RKO (cell line): ENCODE results near the gene CDK11B.
"Not testable (repeated sequence)": the region's sequence is repeated elsewhere in the genome, so short reads cannot be mapped to it uniquely, and the experiment has no call there.

Experiments used
- DNase-seq: peaks from one replicate; pipeline ENCODE4 v3.0.0-alpha.2; 2016; ENCODE audit warnings: low spot score

Gene CDK11B

GRCh38 chr1:1662392-1662791 is 3.6 kb upstream of the CDK11B start:
- DNase-seq: not testable (repeated sequence)

DNA sequence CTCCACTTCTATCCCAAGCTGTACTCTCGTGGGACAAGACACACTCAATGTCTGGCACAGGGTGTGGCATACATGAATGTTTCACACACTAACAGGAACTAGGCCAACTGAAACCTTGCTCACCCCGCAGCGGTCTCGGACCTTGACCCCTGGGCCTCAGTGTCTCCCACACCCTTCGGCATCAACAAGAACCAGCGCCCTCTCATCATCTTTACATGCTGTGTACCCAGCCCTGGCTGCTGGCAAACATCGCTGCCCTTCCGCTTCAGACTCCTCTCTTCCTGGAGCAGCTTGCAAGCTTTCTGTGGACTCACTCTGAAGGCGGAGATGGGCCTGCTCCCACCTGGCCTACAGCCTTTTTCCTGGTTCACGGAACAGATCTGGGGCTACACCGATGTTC is 10.5 kb downstream of the CDK11B start:
- not testable (repeated sequence) for DNase-seq

- not testable (repeated sequence) for DNase-seq
These were observed 11.1 kb downstream of the CDK11B start for GRCh38 chr1:1647567-1648241.

GRCh38 chr1:1646326-1646725 is 12.5 kb downstream of the CDK11B start:
- DNase-seq: not testable (repeated sequence)

DNA sequence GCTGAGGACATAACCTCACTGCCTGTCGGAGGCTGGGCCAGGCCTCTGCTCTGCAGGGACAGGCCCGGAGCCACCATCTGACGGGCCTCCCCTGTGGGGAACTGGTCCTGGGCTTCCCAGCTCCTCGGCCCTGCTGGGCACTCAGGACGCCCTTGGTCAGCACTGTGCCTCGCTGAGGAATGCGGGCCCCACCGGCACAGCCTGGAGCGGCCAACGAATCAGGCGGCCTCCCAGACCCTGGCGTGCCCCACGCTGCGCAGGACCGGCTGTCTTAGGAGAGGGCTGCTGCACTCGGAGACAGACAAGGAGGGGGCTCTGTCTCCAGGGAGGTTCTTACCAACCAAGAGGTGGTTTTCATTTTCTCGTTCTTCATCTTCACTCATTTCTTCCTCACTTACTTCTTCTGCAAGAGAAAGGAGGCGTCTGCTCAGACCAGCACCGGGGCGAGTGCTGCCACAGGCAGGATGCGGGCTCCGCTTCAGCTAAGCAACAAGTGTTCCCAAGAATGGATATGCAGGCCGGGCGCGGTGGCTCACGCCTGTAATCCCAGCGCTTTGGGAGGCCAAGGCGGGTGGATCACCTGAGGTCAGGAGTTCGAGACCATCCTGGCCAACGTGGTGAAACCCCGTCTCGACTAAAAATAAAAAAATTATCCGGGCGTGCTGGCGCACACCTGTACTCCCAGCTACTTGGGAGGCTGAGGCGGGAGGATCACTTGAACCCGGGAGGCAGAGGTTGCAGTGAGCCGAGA is 17.9 kb downstream of the CDK11B start:
- DNase-seq: not testable (repeated sequence)

- not testable (repeated sequence) for DNase-seq
These were observed 18.7 kb downstream of the CDK11B start for GRCh38 chr1:1640081-1640480.

GRCh38 chr1:1639368-1639767 is 19.4 kb downstream of the CDK11B start:
- not testable (repeated sequence) for DNase-seq

DNA sequence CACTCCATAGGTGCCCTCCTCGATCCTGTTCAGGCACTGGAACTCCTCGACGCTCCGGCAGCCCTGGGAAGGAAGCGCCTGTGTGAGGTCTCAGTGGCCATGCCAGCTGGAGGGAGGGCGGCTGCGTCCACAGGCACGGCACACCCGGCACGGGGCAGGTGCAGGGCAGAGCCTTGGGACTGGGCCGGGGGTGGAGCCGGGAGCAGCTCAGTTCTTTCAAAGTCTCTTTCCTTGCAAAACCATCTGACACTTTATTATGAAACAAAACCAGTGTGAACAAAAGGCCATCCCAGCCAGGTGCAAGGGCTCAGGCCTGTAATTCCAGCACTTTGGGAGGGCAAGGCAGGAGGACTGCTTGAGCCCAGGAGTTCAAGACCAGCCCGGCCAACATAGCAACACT is 20.3 kb downstream of the CDK11B start:
- not testable (repeated sequence) for DNase-seq

DNA sequence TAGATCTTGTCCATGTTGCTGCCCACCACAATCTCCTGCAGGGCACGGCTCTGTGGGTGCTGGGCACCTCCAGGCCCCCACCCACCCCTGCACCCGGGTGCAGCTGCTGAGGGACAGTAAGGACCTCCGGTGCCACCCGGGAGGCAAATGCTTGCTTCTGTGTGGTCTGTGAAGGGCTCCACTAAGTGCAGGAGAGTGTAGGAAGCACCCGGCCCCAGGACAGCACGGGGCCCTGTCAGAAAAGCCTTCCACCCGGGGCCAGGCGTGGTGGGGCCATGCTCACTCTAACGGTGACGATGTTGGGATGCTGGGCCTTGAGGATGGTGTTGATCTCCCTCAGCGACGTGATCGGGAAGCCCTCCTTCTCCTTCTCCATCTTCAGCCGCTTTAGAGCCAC is 21.3 kb downstream of the CDK11B start:
- DNase-seq: not testable (repeated sequence)

- DNase-seq: not testable (repeated sequence)
These were observed 22.0 kb downstream of the CDK11B start for GRCh38 chr1:1636621-1637478.

DNA sequence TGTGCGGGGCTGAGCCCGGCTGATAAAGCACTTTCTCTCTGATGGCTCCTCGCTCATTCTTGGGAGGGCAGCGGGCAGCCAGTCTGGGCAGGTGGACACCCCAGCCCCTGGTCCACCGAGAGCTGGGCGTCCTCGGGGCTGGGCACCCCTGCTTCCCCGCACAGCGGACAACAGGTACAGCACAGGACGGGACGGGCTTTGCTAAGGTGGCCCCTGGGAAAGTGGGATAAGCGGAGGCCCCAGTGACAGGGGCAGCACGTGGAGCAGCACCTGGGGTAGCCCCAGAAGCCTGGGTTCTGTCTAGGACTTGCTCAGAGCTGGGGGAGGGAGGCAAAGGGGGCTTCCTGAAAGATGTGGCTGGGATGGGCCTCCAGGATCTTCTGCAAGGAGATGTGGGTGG is 24.2 kb downstream of the CDK11B start:
- DNase-seq: not testable (repeated sequence)

GRCh38 chr1:1633409-1633808 is 25.4 kb downstream of the CDK11B start:
- DNase-seq: not testable (repeated sequence)

GRCh38 chr1:1631782-1632420 is 26.9 kb downstream of the CDK11B start, which contains the start of gene MMP23B:
Gene MMP23B, plus strand, starts transcription at chr1:1632173. Its CDS starts 46 bp downstream, at chr1:1632219.
- no peak for DNase-seq

DNA sequence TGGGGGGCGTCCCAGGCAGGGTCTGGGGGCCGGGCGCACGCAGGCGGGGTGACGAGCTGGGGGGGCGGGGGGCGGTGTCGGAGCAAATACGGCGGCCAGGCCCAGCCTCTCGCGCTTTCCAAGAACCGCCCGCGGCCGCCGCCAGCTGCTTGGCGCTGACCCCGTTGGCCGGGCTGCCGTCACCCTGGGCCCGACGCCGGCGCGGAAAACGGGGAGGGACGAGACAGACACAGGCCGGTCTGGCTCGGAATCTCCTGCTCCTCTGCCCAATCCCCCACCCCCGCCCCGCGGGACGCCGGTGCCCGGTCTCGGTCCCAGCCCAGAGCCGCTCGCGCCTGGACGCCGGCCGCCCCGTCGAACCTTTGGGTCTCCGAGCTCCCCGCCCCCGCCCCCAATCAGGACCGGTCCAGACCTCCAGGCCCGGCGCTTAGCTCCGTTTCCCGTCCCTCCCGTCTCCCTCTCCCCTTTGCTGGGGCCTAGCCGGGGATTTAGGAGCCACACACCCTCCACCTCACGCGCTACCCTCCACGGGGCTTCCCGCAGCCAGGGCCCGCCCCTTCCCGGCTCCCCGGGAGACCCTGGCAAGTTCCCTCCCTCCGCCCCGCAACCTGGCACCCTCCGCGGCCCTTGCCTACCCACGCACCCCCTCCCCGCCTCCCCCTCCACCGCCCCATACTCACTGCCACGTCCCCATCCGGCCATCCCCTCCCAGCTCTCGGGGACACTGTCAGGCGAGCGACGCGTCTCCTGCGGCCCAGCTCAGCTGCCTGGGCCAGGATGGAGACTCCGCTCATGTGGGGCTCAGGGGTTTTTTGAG is 27.6 kb downstream of the CDK11B start:
- DNase-seq: no peak

DNA sequence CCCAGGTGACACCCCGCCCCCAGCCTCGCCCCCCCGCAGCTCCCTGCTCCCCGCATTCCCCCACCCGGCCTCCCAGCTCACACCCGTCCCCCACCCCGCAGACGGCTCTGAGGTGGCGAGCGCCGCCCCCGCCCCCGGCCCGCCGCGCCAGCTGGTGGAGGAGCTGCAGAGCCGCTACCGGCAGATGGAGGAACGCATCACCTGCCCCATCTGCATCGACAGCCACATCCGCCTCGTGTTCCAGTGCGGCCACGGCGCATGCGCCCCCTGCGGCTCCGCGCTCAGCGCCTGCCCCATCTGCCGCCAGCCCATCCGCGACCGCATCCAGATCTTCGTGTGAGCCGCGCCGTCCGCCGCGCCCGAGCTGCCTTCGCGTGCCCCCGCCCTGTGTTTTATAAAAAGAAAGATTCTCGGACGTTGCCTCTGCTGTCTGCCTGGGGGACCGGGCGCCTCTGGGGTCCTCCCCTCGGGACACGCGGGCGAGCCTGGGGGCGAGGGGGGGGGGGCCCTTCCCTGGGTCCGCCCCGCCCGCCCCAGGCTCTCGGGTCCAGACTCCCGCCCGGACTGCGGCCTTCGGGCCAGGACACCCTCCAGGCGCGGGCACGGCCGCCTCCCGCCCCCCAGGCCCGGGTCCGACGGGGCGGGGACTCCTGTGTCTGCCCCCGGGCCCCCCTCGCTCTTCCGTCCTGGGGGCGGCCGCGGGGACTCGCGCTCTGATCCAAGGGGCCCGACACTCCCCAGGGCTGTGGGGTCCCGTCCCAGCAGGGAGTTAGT is 28.4 kb downstream of the CDK11B start:
- no peak for DNase-seq

- DNase-seq: no peak
These were observed 29.2 kb downstream of the CDK11B start for GRCh38 chr1:1629430-1630190.

DNA sequence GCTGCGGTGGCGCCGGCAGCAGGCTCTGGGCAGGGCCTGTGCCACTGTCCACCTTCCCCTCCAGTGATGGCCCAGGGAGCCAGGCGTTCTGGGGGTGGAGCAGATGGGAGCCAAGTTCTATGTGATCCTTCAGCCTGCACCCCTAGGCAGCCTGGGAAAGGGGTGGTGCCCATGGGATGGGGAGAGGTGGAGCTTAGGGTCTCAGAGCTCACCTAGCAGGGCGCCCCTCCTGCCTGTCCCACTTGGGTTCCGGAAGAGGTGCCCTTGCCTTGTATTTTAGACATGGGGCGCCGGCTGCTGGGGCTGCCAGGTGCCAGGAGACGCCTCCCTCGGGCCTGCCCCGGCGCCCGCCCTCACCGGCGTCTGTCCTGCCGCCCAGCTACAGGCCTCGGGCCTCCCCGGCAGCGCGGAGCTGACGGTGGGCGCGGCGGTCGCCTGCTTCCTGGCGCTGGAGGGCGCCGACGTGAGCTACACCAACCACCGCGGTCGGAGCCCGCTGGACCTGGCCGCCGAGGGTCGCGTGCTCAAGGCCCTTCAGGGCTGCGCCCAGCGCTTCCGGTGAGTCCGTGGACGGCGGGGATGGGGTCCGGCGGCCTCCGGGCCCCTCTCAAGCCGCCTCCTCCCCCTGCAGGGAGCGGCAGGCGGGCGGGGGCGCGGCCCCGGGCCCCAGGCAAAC is 29.9 kb downstream of the CDK11B start:
- no peak for DNase-seq

- DNase-seq: no peak
These were observed 30.7 kb downstream of the CDK11B start for GRCh38 chr1:1627829-1628753.
